DND-41 (cell line): ENCODE measurements around the gene CUBN.

Experiments used
- EZH2 ChIP-seq: IDR thresholded peaks from 3 replicates; pipeline ENCODE4 v1.6.1; 2012; ENCODE audit warnings: borderline replicate concordance, low read depth, mild to moderate bottlenecking, moderate library complexity, low read length, inconsistent platforms; ENCODE audit not compliant: severe bottlenecking
- TF ChIP-seq, protein P1 (sequence below): IDR thresholded peaks from 2 replicates; pipeline ENCODE4 v1.5.1; 2012; ENCODE audit warnings: borderline replicate concordance, low read length, moderate library complexity, mild to moderate bottlenecking; ENCODE audit not compliant: poor library complexity, severe bottlenecking; ENCODE audit errors: extremely low read depth

DNA sequence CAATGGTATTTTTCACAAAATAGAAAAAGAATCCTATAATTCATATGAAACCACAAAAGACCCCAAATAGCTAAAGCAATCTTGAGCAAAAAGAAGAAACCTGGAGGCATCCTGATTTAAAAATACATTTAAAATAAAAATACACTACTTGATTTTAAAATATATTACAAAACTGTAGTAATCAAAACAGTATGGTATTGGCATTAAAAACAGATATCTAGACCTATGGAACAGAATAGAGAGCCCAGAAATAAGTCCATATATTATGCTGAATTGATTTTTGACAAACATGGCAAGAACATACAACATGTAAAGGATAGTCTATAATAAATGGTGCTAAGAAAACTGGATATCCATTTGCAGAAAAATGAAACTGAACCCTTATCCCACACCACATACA lies 34.8 kb downstream of the CUBN start:
- TF ChIP-seq, protein P1, sequence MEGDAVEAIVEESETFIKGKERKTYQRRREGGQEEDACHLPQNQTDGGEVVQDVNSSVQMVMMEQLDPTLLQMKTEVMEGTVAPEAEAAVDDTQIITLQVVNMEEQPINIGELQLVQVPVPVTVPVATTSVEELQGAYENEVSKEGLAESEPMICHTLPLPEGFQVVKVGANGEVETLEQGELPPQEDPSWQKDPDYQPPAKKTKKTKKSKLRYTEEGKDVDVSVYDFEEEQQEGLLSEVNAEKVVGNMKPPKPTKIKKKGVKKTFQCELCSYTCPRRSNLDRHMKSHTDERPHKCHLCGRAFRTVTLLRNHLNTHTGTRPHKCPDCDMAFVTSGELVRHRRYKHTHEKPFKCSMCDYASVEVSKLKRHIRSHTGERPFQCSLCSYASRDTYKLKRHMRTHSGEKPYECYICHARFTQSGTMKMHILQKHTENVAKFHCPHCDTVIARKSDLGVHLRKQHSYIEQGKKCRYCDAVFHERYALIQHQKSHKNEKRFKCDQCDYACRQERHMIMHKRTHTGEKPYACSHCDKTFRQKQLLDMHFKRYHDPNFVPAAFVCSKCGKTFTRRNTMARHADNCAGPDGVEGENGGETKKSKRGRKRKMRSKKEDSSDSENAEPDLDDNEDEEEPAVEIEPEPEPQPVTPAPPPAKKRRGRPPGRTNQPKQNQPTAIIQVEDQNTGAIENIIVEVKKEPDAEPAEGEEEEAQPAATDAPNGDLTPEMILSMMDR: no peak
- TF ChIP-seq EZH2: no peak
